Stimulated activated naive CD8-positive, alpha-beta T cell treated with anti-CD3 and anti-CD28 coated beads, Interleukin-15, Interleukin-2, amounts not matched to agents 100 U/mL and 50 U/mL, for 24 hours (primary cell): ENCODE data around the gene HNRNPR.
"Not testable (repeated sequence)": the region's sequence is repeated elsewhere in the genome, so short reads cannot be mapped to it uniquely, and the experiment has no call there.

ENCODE experiments used
- ATAC-seq: fragments of 150-1000 bp; cut with Tn5 transposase; one replicate; pipeline ENCODE4 v1.10.0; 2021
- DNase-seq: peaks from one replicate; pipeline ENCODE4 v3.0.0; 2021

HNRNPR gene

DNA sequence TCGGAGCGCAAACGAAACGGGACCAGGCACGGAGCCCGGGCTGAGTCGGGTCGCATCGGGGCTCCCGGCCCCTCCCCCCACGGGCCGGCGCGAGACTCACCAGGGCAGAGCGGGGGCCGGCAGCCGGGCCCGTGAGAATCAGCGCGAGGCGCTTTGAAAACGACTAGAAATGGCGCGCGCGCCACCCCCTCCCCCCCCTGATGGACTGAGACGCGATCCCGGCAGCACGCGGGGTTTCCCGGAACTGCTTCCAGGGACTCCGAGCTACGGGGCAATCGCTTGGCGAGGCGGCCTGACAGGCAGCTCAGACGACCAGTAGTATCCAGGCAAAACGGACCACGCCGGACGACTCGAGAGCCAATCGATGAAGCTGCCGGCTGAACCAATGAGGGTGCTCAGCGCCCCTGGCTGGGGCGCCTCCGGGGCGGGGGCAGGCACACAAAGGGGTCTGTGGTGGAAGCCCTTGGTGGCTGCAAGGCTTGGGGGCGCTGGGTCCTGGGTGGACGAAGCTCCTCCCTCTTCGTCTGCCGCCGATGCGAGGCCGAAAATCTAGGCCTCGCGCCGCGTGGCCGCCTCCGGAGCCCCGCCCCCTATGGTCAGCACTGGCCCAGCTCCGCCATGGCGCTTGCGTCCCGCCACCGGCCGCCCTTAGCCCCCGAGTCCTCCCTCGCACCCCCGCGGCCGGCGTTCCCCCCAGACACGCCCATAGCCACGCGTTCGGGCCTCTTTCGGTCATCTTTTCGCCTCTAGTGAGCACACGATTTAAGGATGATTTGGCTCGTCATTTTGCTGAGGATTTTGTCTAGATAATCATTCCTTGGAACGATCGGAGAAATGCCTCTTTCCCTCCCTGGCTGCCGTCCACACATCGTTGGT, at the start of gene HNRNPR:
TSS of gene HNRNPR (minus strand) at position 174 of the 876 bp plus-strand sequence. CDS start 3,276 bp downstream, outside the sequence.
- ATAC-seq = peak; percentile 95
- peak; percentile 99 for DNase-seq

DNA sequence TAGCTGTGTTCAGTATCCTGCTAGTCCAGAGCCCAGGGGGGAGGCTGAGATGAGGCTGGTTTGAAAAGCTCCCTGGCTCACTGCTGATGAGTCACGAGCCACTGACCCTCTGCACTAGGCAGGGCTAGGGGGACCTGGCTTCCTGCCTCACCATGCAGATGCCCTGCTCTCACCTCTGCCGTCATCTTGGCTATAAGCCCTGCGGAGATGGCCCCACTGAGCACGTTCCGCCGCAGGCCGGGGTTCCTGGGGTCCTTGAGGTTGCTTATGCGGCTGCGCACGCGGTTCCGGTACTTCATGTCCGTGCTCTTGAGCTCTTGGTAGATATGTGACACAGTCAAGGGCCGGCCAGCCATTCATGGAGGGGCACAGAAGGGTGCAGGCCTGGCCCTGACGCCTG, 49.6 kb upstream of the HNRNPR start:
- no peak for DNase-seq

DNA sequence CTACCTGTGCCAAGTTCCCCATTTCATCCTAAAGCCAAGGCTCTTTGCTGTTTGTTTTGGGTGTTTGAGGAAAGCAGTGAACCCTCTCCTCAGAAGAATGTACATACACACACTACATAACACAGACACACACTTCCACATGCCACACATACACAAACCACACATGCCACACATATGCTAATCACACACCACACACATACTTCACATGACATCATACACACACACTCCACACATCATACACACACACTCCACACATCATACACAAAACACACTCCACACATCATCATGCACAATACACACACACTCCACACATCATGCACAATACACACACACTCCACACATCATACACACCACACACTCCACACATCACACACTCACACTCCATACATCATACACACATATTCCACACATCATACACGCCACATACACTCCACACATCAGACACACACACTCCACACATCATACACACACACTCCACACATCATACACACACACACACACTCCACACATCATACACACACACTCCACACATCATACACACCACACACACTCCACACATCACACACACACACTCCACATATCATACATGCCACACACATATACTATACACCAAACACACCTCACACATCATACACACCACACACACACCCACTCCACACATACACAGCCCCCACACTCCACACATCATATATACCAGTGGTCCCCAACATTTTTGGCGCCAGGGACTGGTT, 48.2 kb upstream of the HNRNPR start:
- DNase-seq = no peak
- ATAC-seq = no peak

More for the DNA sequence above, 49.6 kb upstream of the HNRNPR start:
- no peak for ATAC-seq

DNA sequence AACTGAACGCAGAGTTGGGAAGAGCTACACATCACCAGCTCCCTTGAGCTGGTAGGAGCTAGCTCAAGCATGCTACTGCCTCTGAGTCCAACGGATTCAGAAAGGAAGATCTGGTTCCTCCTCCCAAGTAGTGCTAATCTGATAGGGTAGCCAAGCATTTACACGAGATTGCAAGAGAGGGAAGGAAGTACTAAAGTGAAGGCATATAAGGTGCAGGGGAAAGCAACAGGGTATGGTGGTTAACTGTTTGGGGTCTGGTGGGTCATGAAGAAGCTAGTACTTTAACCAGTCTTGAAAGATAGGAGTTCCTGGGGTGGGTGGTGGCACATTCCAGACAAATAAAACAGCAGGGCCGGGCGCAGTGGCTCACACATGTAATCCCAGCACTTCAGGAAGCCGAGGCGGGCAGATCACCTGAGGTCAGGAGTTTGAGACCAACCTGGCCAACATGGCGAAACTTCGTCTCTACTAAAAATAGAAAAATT, 45.8 kb upstream of the HNRNPR start:
- ATAC-seq (no peak), DNase-seq (no peak)

DNA sequence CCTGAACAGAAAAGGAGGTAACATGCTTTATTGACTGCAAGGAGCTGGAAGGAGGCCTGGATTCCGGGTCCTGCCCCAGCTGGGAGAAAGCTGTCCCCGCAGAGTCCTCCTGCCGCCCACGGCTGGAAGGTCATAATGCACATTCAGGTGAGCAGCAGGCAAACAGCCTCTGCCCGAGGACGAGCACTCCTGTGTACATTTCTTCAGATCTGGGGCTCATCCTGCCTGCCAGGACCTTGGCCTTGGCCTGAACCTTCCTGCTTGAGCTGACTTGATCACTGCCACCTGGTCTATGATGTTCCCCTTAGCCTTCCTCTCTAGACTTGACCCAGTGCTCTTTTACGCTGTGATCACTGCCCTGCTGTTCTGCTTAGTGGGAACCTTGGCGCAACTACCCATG, 43.4 kb upstream of the HNRNPR start:
- DNase-seq (no peak), ATAC-seq (no peak)

DNA sequence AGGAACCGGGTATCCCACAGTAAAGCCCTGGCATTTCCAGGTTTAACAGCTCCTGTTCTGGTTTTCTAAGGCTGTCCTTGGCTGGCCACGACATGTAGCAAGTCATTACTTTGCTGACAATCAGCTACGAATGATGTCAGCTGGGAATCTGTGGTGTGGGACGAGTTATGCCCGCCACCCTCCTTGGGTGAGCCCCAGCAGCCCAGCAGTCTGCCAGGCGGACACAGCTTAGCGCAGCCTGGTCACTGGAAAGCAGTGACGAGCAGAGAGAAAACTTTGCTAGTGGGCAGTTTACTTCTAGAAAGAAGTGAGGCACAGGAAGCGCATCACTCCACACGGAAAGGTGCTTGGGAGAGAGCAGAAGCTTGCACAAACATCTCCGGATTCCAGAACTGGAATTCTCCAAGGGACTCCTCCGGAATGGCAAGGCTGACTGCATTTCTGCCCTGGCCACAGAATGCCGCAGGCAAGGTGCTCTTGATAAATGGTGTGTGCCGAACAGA, 41.1 kb upstream of the HNRNPR start:
- DNase-seq (no peak), ATAC-seq (no peak)

DNA sequence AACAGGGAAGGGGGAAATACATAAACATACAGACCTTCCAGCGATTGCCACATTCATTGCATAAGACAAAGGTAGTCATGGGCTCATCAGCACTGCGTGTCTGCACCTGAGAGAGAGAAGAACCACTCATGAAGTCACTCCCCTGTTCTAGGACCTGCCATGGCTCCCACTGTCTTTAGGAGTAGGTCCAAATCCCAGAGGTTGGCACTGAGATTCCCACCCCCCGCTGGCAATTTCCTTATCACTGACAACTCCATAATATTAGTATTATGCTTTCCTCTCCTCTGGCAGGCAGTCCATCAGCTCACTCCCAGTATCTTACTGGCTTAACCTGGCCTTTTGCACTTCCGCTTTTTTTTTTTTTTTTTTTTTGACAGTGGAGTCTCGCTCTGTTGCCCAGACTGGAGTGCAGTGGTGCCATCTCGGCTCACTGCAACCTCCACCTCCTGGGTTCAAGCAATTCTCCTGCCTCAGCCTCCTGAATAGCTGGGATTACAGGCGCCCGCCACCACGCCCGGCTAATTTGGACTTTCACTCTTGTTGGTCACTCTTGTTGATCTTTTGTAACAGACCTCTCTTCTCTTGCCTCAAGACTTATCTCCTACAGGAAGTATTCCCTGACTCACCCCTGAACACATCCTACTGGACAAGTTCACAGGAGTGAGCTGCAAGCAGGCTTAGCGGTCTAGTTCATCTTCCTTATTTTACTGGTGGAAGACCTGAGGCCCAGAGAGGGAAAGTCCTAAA, 40.4 kb upstream of the HNRNPR start:
- ATAC-seq = no peak
- DNase-seq = no peak

DNA sequence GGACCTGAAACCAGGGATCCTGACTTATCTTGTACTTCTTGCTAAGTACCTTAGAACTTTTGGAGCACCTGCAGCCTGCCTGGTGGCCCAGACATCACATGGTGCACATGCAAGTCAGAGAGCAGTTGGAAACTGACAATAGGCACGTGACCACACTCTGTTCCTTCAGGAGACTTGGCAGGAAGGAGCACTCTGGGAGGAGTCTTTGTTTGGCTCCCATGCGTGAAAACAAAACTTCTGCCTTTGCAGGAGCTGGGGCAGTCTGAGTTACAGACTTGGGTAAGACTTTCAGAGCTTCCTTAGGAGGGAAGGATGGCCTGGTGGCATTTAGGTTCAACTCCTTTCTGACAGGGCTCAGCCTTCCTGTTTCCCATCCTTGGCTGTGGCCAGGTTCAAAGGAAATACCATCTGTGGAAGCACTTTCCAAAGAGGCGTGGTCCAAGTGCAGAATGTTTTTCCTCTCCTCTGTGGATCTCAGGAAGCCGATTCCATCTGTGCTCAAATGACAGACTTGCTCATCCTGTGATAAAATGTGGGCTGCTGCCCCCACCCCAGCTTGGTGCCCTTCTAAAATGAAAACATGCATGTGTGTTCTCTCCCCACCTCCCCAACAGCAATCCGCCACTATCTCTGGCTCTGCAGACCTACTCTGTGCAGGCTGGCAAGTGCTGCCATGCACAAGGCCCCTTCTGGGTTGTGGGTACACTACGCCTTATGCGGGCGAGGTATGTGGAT, 39.7 kb upstream of the HNRNPR start:
- ATAC-seq = no peak
- DNase-seq = no peak

DNA sequence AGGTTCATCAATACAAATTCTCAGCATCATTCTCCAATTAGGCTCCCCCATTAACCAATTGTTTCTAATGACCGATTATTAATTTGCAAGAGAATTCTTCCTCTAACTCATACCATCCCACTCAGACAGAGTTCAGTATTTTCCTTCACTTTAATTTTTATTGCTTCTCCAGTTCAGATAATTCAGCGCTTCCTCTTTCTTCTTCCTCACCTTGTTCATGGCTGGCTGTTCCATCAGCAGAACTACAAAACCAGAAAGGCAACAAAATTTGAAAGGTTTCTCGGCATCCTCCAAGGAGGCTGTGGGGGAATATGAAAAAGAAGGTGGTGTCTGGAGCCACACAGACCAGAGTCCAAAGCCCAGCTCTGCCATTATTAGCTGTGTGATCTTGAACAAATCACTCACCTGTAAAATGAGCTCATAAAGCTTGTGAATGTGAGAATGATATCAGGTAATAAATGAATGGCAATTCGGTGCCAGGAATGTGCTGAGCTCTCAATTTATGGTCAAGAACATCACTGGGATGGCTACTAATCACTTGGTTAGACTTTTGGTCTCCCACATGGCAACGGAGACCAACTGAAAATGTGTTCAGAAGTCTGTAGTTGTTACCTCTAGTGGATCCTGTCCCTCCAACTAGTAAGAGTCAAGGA, 37.3 kb upstream of the HNRNPR start:
- DNase-seq = no peak
- no peak for ATAC-seq

DNA sequence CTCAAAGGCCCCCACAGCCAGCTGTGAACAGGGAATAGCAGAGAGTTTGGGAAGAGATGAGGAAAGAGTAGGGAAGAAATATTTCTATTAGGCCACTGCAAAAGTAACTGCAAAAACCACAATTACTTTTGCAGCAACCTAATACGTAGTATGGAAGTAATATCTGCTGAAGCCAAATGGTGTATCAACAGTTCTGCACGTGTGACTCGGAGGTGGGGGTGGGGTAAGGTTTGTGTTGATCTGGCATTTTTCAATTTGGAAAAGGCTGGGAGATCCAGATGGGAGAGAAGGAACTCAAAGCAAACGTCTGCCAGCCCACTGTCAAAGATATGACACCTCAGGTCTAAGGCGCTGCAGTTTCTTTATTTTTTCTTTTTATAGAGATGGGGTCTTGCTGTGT, 36.6 kb upstream of the HNRNPR start:
- DNase-seq (no peak), ATAC-seq (no peak)

DNA sequence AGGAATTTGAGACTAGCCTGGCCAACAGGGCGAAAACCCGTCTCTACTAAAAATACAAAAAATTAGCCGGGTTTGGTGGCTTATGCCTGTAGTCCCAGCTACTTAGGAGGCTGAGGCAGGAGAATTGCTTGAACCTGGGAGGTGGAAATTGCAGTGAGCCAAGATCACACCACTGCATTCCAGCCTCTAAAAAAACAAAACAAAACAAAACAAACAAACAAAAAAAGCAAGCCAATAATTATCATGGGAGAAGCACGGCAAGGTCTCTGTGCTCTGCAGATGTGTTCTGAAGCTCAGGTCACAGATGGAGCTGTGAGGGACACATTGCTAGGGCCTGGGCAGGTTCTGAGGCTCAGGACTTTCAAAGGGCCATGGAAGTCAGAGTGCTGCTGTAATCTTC, 36.2 kb upstream of the HNRNPR start:
- ATAC-seq, DNase-seq: not testable (repeated sequence)

DNA sequence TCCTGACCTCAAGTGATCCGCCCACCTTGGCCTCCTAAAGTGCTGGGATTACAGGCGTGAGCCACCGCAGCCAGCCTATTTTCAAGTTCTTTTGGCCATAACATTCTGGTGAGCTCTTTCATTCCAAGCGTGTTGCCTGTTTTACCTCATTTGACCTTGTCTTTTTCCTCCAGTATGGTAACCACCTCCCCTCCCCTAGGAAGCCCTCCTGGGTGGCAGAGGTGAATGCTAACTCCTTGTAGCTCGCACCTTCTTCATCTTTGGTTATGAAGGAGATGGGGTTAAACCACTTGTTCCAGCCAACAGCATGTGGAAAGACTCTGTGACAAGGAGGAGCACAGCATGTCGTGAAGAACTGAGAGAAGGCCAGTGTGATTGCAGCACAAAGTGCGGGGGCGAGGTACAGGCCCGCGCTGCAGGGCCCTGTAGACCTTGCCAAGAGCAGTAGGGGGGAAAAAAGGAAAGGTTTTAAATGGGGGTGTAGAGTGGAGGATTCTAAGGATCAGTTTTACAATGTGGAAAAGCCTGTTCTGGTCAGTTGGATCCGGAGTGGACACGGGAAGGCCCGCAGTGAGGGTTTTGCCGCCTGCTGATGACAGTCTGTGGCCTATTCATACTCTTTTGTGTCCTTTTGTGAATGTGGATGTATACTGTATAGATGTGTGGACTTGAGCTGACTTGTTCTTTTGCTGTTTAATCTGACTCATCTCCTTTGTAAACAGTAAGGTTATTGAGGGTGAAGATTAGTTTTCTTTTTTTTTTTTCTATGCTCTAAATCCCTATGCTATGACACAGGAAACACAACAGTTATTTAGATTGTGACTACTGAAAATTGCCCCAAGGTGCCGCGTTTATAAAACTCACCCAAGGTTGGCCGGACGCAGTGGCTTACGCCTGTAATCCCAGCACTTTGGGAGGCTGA, 33.1 kb upstream of the HNRNPR start:
- ATAC-seq = no peak
- DNase-seq = no peak

DNA sequence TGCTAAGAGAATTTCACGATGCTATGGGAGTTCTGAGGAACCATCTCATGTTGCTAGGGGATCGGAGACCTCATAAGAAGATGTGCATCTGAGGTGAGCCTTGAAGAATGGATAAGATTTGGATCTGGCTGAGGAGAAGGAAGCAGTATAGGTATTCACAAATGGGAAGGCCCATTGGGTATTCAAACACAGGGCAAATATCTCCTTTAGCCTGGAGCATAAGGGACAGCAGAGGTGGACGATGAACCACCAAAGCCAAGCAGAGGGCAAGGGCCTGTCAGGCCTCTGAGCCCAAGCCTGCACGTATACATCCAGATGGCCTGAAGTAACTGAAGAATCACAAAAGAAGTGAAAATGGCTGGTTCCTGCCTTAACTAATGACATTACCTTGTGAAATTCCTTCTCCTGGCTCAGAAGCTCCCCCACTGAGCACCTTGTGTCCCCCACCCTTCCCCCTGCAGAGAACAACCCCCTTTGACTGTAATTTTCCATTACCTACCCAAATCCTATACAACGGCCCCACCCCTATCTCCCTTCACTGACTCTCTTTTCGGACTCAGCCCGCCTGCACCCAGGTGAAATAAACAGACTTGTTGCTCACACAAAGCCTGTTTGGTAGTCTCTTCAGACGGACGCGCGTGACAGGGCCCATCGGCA, 30.1 kb upstream of the HNRNPR start:
- not testable (repeated sequence) for DNase-seq, ATAC-seq

DNA sequence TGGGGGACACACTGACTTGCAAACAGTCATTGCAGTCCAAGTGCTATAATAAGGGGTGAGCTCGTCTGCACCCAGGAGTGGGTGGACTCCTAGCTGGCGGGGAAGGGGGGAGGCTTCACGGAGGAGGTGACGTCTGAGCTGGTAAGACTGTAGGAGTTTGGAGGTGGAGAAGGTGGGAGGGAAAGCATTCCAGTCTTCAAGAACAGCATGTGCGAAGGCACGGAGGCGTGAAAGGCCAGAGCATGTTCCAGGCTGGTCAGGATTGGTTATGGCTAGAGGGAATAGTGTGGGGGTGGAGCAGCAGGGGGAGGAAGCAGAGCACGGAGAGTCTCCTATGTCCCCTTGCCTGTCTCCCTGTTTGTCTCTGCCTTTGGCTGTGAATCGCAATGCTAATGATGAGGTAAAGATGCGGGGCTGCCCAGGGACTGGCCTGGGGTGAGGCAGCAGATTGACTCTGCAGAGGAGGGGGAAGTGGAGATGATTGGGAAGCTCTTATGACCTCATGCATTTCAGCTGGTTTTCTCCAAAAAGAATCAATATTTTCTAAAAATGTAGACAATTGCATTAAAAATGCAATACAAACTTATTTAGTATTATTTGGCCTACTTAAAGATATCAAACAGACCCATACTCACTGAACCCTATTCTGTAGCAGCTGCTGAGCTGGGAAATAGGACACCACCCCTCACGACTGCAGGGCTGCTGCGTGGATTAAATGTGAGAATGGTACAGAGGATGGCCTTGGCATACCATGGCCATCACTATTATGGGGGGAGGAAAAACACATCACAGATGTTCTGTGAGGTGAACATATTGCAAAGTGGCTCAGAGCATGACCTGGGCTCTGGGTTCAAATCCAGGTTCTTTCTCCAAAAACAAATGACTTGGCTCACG, 28.1 kb upstream of the HNRNPR start:
- no peak for ATAC-seq
- no peak for DNase-seq

DNA sequence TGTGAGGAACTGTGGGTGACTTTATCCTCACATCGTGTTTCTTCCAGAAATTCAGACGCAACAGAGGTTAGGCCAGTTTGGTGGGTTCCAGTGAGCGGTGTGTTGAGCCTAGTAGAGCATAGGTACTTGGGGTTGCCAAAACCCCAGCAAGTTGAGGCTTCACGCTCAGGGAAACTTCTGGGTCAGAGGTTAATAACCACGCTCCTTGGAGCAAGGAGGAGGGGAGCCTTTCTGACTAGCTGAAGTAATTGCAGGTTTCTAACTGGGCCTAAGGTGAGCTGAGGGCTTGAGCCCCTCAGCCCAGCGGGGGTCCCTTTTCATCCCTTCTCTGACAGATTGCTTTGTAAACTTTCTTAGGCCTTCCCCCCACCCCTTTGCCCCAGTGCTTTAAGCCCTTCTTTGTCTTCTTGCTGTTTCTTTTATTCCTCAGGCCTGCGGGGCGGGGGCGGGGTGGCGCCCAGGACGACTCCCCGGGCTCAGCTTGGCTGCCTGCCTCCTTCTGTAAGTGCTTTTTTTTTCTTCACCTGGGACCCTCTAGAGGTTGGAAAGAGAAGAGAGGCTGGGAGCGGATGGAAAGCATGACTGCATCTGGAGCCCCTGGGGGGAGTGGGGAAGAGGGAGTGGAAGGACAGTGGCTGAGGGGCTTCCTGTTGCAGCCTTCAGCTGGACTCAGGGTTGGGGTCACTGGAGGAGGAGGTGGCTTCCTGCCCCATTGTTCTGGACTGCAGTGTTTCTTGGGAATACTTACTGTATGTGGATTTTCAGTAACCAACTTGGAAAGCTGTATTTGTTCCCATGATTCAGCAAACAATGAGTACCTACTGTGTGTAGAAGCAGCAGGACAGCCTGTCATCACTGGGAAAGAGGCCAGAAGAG, 26.9 kb upstream of the HNRNPR start:
- DNase-seq = no peak
- no peak for ATAC-seq

DNA sequence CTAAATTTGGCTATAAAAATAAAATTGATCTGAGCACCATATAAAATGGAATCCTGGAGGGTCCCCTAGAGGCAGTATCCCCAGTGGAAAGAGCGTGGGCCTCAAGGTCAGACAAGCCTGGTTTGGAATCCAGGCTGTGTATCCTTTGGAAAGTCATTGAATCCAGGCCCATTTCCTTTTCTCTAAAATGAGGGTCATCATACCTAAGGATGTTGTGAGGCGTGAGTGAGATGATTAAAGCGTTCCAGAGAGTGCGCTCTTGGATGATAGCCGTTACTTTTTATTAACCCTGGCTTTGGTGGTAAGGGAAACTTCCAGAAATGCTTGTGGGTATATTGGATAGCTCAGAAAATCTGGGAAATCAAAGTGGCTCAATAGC, 26.2 kb upstream of the HNRNPR start:
- no peak for DNase-seq
- ATAC-seq = no peak

DNA sequence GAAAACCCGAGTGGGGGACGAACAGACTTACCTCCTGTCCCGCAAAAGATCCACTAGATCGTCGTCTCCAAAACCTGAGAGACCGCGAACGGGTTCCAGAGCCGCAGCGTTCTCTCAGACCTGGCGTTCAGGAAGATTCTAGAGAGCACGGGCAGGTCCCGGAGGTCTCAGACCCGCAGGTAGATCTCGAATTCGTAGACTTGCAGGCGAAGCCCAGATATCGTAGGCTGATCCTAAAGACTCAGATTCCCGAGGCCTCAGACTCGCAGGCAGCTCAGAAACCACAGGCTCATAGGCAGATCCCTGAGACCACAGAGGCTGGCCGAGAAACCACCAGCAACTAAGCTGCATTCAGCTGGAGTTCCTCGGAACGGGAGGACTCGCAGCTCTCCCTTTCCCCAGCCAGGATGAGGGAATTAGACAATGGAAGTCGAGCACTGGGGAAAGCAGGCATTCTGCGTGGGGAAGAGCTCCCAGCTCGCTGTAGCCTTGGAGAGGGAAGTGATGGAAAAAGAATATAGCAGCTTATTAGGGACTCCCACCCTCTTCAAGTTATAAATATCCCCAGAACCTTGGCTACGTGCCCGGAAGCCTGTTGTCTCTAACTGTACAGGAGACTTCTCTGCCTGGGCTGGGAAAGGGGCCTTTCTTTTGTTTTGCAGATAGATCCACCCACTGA, 25.4 kb upstream of the HNRNPR start, which contains the start of gene ZNF436:
TSS of gene ZNF436 (minus strand) at position 502 of the 679 bp plus-strand sequence. CDS start 1,831 bp downstream, outside the sequence.
- ATAC-seq (no peak), DNase-seq (peak; percentile 59)
